ENCODE measurements around the gene NF1. TPM values are rescaled to one million over a fixed set of nuclear protein-coding genes. Genes with fewer than 3 reads are reported as not detected.

NF1 gene
- total RNA-seq, 1 donor, result 79.7 TPM

DNA sequence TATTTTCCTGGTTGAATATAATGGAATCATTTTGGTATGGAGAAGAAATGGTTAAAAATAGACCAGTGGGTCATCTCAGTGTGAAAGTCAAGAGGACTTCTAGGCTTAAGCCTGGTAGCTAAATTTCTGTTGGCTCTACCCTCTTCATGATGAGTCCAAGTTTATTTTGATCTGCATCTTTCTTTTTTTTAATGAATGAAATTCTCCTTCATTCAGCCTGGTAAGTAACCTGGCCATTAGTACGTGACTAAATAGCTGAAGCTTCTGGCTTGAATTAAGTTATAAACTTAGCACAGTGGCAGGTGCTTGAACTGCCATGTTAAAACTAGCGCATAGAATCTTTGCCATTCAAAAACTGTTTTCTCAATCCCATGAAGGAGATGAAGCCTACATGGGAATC is 28.0 kb downstream of the NF1 start:
- no peak overlapping the region for H3K4me3 ChIP-seq (ENCODE audit: low read depth, low read length)
- DNase-seq (ENCODE audit: low read depth), result no peak
- TF ChIP-seq, protein P1, sequence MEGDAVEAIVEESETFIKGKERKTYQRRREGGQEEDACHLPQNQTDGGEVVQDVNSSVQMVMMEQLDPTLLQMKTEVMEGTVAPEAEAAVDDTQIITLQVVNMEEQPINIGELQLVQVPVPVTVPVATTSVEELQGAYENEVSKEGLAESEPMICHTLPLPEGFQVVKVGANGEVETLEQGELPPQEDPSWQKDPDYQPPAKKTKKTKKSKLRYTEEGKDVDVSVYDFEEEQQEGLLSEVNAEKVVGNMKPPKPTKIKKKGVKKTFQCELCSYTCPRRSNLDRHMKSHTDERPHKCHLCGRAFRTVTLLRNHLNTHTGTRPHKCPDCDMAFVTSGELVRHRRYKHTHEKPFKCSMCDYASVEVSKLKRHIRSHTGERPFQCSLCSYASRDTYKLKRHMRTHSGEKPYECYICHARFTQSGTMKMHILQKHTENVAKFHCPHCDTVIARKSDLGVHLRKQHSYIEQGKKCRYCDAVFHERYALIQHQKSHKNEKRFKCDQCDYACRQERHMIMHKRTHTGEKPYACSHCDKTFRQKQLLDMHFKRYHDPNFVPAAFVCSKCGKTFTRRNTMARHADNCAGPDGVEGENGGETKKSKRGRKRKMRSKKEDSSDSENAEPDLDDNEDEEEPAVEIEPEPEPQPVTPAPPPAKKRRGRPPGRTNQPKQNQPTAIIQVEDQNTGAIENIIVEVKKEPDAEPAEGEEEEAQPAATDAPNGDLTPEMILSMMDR (IDR thresholded peaks at IDR 0.05; ENCODE audit: insufficient read depth, low read length), result no peak

DNA sequence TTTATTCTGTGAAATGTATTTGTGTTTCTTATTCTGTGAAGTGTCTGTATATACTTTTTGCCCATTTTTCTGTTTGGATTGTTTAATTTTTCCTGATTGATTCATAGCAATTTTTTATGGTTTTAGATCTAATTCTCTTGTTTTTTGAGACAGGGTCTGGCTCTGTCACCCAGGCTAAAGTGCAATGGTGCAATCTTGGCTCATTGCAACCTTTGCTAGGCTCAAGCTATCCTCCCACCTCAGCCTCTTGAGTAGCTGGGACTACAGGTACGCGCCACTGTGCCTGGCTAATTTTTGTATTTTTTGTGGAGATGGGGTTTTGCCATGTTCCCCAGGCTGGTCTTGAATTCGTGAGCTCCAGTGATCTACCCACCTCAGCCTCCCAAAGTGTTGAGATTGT is 31.5 kb downstream of the NF1 start:
- no peak overlapping the region for H3K4me3 ChIP-seq (ENCODE audit: low read depth, low read length)
- DNase-seq (ENCODE audit: low read depth), result no peak
- TF ChIP-seq, protein P1 (IDR thresholded peaks at IDR 0.05; ENCODE audit: insufficient read depth, low read length), result no peak

DNA sequence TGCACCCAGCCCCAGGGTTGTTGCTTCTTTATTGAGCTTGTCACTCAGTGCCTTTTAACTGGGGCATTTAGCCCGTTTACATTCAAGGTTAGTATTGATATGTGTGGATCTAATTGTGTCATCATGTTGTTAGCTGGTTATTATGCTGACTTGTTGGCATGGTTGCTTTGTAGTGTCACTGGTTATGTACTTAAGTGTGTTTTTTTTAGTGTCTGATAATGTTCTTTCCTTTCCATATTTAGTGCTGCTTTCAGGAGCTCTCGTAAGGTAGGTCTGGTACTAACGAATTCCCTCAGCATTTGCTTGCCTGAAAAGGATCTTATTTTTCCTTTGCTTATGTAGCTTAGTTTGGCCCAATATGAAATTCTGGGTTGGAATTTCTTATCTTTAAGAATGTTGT is 33.5 kb downstream of the NF1 start:
- no peak overlapping the region for H3K4me3 ChIP-seq (ENCODE audit: low read depth, low read length)
- no peak for DNase-seq (ENCODE audit: low read depth)
- TF ChIP-seq, protein P1 (IDR thresholded peaks at IDR 0.05; ENCODE audit: insufficient read depth, low read length), result no peak

DNA sequence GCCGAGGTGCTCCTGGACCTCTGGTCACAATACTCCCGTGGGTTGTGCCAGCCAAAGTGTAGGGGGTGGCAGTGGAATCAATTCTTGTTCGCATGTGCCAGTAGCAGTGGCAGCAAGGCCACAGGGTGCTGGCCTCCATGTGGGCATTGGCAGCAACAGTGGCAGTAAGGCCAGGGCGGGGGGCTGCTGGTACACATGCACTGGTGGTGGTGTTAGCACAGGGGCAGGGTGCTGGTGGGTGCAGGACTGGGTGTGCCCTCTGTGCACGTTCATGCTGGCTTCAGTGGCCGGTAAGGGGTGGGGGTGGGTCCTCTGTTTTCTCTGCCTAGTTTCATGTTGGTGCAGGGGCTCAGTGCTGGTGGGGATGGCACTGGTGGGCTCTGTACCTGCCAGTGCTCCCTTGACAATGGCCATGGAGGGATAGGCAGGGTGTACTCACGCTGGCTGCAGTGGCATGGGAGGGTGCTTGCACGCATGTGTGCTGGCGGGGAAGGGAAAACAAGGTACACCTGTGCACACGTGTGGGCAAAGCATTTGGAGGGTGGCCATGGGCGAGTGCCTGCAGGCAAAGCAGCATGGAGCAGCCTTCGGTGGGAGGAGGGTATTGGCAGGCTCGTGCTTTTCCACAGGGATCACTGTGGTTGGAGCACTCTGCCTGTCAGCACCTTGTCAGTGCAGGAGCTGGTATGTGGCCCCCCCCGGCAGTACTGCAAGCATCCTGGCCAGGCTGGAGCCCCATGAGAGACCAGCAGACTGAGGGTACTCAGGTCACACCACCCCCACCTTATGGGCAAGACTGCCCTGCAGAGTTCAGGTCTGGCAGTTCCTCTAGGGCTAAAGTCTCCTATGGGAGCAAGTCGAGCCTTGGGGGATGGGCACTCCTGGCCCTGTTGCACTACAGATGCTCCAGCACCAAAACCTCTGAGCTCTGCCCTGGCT is 35.8 kb downstream of the NF1 start:
- H3K4me3 ChIP-seq (ENCODE audit: low read depth, low read length), result no peak overlapping the region
- TF ChIP-seq, protein P1 (IDR thresholded peaks at IDR 0.05; ENCODE audit: insufficient read depth, low read length), result no peak
- no peak for DNase-seq (ENCODE audit: low read depth)

DNA sequence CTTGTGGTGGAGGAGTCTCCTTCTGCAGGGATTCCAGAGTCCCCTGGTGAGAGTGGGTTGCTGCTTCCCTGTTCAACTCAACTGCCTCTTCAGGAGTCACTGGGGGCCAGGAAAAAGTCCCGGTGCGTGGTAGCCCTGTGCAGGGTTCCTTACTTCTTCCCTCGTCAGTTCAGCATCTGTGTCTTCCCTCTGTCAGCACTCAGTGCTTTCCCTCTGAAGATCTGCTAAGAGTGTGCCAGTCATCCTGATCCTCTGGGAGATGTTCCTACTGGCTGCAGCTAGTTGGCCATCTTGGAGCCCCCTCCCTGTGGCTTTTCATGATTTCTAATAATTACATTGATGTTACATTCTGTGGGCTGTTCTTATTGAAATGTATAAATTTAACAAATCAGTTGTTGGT is 36.5 kb downstream of the NF1 start:
- H3K4me3 ChIP-seq (ENCODE audit: low read depth, low read length), result no peak overlapping the region
- DNase-seq (ENCODE audit: low read depth), result no peak
- TF ChIP-seq, protein P1 (IDR thresholded peaks at IDR 0.05; ENCODE audit: insufficient read depth, low read length), result no peak

DNA sequence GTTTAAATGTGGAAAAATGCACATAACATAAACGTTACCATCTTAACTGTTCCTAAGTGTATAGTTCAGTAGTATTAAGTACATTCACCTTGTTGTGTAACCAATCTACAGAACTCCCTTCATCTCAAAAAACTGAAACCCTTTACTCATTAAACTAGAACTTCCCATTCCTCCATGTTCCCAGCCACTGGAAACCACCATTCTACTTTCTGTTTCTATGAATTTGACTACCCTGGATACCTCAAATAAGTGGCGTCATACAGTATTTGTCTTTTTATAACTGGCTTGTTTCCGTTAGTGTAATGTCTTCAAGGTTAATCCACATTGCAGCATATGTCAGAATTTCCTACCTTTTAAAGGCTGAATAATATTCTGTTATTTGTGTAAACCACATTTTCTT is 38.2 kb downstream of the NF1 start:
- TF ChIP-seq, protein P1 (IDR thresholded peaks at IDR 0.05; ENCODE audit: insufficient read depth, low read length), result no peak
- no peak for DNase-seq (ENCODE audit: low read depth)
- no peak overlapping the region for H3K4me3 ChIP-seq (ENCODE audit: low read depth, low read length)
